ENCODE data around the gene NTM. TPM values are rescaled to one million over a fixed set of nuclear protein-coding genes. Genes with fewer than 3 reads are reported as not detected.
A peak's percentile ranks its signal among the peaks of the same experiment; 100 is the strongest.

The NTM gene
- total RNA-seq, 2 donors from 2014 or later, result not detected

GRCh38 chr11:131666006-131666405 lies 295.6 kb downstream of the NTM start:
- DNase-seq (ENCODE audit: low spot score), result no peak
- ATAC-seq (ENCODE audit: insufficient number of reproducible peaks, low FRiP score, low read depth), result no peak
- no peak for TF ChIP-seq CTCF (IDR thresholded peaks at IDR 0.05)

GRCh38 chr11:131666617-131667016 lies 296.2 kb downstream of the NTM start:
- Histone ChIP-seq H3K27me3 (replicated peaks; ENCODE audit: insufficient read depth) (no peaks in the 10 kb centered on the region), H3K27ac (no peak overlapping the region), H3K4me1 (ENCODE audit: control insufficient read depth in 1 of 2, low read depth in 2 of 2) (no peaks in the 10 kb centered on the region), H3K9me3 (no peaks in the 10 kb centered on the region), H3K36me3 (no peaks in the 10 kb centered on the region), H3K4me3 (no peak overlapping the region)
- ATAC-seq (ENCODE audit: insufficient number of reproducible peaks, low FRiP score, low read depth), result no peak
- DNase-seq (ENCODE audit: low spot score), result no peak
- TF ChIP-seq CTCF (IDR thresholded peaks at IDR 0.05), result no peak

More at GRCh38 chr11:131666006-131666405, 295.6 kb downstream of the NTM start:
- Histone ChIP-seq H3K27ac (no peak overlapping the region), H3K4me3 (no peak overlapping the region), H3K9me3 (no peaks in the 10 kb centered on the region), H3K27me3 (replicated peaks; ENCODE audit: insufficient read depth) (no peaks in the 10 kb centered on the region), H3K36me3 (no peaks in the 10 kb centered on the region), H3K4me1 (ENCODE audit: control insufficient read depth in 1 of 2, low read depth in 2 of 2) (no peaks in the 10 kb centered on the region)

DNA sequence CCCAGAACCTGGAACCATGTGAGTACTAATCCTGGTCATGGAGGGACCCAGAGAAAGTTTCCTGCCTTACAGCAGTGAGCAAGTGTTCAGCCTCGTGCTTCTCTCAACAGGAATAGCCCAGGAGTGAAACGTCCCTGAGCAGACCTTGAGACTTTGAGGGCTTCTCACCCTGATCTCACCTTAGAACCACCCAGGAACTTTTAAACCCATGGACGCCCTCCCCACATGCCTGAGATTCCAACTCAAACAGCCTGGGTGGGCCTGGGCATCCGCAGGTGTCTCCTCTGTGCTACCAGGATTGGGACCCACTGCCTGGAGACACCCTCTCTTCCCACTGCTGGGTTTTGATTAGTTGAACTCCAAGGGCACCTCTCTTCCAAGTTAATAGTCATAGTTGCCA lies 297.2 kb downstream of the NTM start:
- no peaks in the 10 kb centered on the region for H3K27me3 ChIP-seq (replicated peaks; ENCODE audit: insufficient read depth)
- H3K36me3 ChIP-seq, result no peaks in the 10 kb centered on the region
- no peak overlapping the region for H3K4me3 ChIP-seq
- H3K9me3 ChIP-seq, result no peaks in the 10 kb centered on the region
- no peak for DNase-seq (ENCODE audit: low spot score)
- no peaks in the 10 kb centered on the region for H3K4me1 ChIP-seq (ENCODE audit: control insufficient read depth in 1 of 2, low read depth in 2 of 2)
- no peak for ATAC-seq (ENCODE audit: insufficient number of reproducible peaks, low FRiP score, low read depth)
- H3K27ac ChIP-seq, result no peak overlapping the region
- no peak for TF ChIP-seq CTCF (IDR thresholded peaks at IDR 0.05)

GRCh38 chr11:131668500-131669400 lies 298.3 kb downstream of the NTM start:
- DNase-seq (ENCODE audit: low spot score) (no peak), ATAC-seq (ENCODE audit: insufficient number of reproducible peaks, low FRiP score, low read depth) (no peak)
- Histone ChIP-seq H3K27me3 (replicated peaks; ENCODE audit: insufficient read depth) (no peaks in the 10 kb centered on the region), H3K4me1 (ENCODE audit: control insufficient read depth in 1 of 2, low read depth in 2 of 2) (no peaks in the 10 kb centered on the region), H3K4me3 (no peak overlapping the region), H3K27ac (no peak overlapping the region), H3K36me3 (no peaks in the 10 kb centered on the region), H3K9me3 (no peaks in the 10 kb centered on the region)
- peak; percentile 35 for TF ChIP-seq CTCF (IDR thresholded peaks at IDR 0.05)

DNA sequence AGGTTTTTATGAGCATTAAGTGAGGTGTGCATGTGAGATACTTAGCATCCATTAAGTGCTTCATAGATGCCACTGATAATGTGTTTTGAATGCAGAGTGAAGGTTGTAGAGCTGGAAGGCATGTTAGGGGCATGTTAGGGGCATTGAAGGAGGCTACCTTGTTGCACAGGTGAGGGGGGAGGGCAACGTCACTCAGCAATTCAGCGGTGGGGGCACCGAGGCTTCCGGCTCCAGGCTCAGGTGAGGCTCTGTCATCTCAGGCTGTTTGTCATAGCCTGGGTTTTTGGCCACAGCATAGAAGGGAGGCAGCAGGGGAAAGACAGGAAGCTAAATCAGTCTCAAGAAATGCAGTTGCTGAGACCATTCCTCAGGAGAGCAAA lies 299.0 kb downstream of the NTM start:
- no peak for ATAC-seq (ENCODE audit: insufficient number of reproducible peaks, low FRiP score, low read depth)
- no peak overlapping the region for H3K4me3 ChIP-seq
- no peak for TF ChIP-seq CTCF (IDR thresholded peaks at IDR 0.05)

More for the DNA sequence above, 299.0 kb downstream of the NTM start:
- no peaks in the 10 kb centered on the region for H3K4me1 ChIP-seq (ENCODE audit: control insufficient read depth in 1 of 2, low read depth in 2 of 2)
- no peaks in the 10 kb centered on the region for H3K9me3 ChIP-seq
- DNase-seq (ENCODE audit: low spot score), result no peak
- H3K27ac ChIP-seq, result no peak overlapping the region
- no peaks in the 10 kb centered on the region for H3K36me3 ChIP-seq
- no peaks in the 10 kb centered on the region for H3K27me3 ChIP-seq (replicated peaks; ENCODE audit: insufficient read depth)
